Mammary epithelial cell (primary cell): ENCODE results near the gene ZNF366.

Experiments used
- CTCF ChIP-seq, 2 donors: IDR thresholded peaks in 1 of 2; conservative IDR thresholded peaks in 1 of 2; 2 replicates each; pipeline ENCODE4 v1.5.1; 2011 to 2012; ENCODE audit warnings: inconsistent platforms in 2 of 2, low read length in 2 of 2, mild to moderate bottlenecking in 2 of 2, control low read depth in 1 of 2, low read depth in 1 of 2; ENCODE audit not compliant: insufficient read depth in 1 of 2; ENCODE audit errors: extremely low read depth in 1 of 2
- EZH2 ChIP-seq: IDR thresholded peaks from 2 replicates; pipeline ENCODE4 v1.6.1; 2012; ENCODE audit warnings: low read length, inconsistent platforms, borderline replicate concordance

- no peak for TF ChIP-seq CTCF (conservative IDR thresholded peaks at IDR 0.05 in 1 of 2, IDR thresholded peaks at IDR 0.05 in 1 of 2; ENCODE audit: extremely low read depth in 1 of 2, insufficient read depth in 1 of 2, low read depth in 1 of 2, low read length in 2 of 2)
- TF ChIP-seq EZH2 = no peak
Observed at GRCh38 chr5:72552041-72552557, 44.9 kb upstream of the ZNF366 start.
